HL-60/S4 treated with retinoic acid at 250 ng/mL for 4 days and 3 days (cell line): ENCODE measurements around the gene LILRB1.
"Not testable (repeated sequence)": the region's sequence is repeated elsewhere in the genome, so short reads cannot be mapped to it uniquely, and the experiment has no call there.

ENCODE experiments used
- in situ Hi-C: fragments of 300-500 bp; cut with MboI; formaldehyde crosslinking; loops from 2 replicates; pipeline ENCODE4 v1.7.0; 2022; ENCODE audit warnings: low sequenced_read_pairs

Gene LILRB1

GRCh38 chr19:54630262-54630661, at the start of gene LILRB1:
LILRB1 (plus strand) TSS chr19:54630484; CDS start chr19:54631074, 590 bp downstream.
- in situ Hi-C loops, result loop anchor here (10.0 kb wide), 1 partner anchor 345 kb away; the partner anchor contains the start of gene LILRB2

- in situ Hi-C loops, result no loop called here
Measured at GRCh38 chr19:54586397-54586796, 43.9 kb upstream of the LILRB1 start.

GRCh38 chr19:54587026-54587425, 43.3 kb upstream of the LILRB1 start:
- in situ Hi-C loops, result no loop called here

GRCh38 chr19:54593445-54593844, 36.8 kb upstream of the LILRB1 start, which contains the start of gene LILRA1:
LILRA1 (plus strand) TSS chr19:54593632; CDS start chr19:54594245, 613 bp downstream.
- in situ Hi-C loops, result not testable (repeated sequence)

GRCh38 chr19:54593931-54594626, 36.2 kb upstream of the LILRB1 start:
- in situ Hi-C loops, result not testable (repeated sequence)

GRCh38 chr19:54594737-54595136, 35.5 kb upstream of the LILRB1 start:
- in situ Hi-C loops, result no loop called here

GRCh38 chr19:54595680-54596436, 34.4 kb upstream of the LILRB1 start:
- in situ Hi-C loops, result not testable (repeated sequence)

- in situ Hi-C loops, result no loop called here
Measured at GRCh38 chr19:54600212-54600611, 30.1 kb upstream of the LILRB1 start.

GRCh38 chr19:54606230-54606629, 24.1 kb upstream of the LILRB1 start:
- in situ Hi-C loops, result no loop called here

GRCh38 chr19:54606891-54607784, 23.1 kb upstream of the LILRB1 start:
- in situ Hi-C loops, result no loop called here

GRCh38 chr19:54607785-54608150, 22.5 kb upstream of the LILRB1 start:
- in situ Hi-C loops, result no loop called here

- in situ Hi-C loops, result no loop called here
Measured at GRCh38 chr19:54608205-54608604, 22.1 kb upstream of the LILRB1 start.

- in situ Hi-C loops, result no loop called here
Measured at GRCh38 chr19:54608792-54609191, 21.5 kb upstream of the LILRB1 start.

GRCh38 chr19:54609356-54609791, 20.9 kb upstream of the LILRB1 start:
- in situ Hi-C loops, result no loop called here

GRCh38 chr19:54612428-54612827, 17.9 kb upstream of the LILRB1 start:
- in situ Hi-C loops, result no loop called here

GRCh38 chr19:54614726-54615125, 15.6 kb upstream of the LILRB1 start:
- in situ Hi-C loops, result no loop called here

GRCh38 chr19:54616057-54616456, 14.2 kb upstream of the LILRB1 start:
- in situ Hi-C loops, result no loop called here

GRCh38 chr19:54616821-54617560, 13.3 kb upstream of the LILRB1 start:
- in situ Hi-C loops, result no loop called here

- in situ Hi-C loops, result no loop called here
Measured at GRCh38 chr19:54620464-54620863, 9.8 kb upstream of the LILRB1 start.

GRCh38 chr19:54622431-54622830, 7.9 kb upstream of the LILRB1 start:
- in situ Hi-C loops, result no loop called here
